ENCODE data around the gene PARN. TPM values are rescaled to one million over a fixed set of nuclear protein-coding genes. Genes with fewer than 3 reads are reported as not detected.

The PARN gene
- polyA plus RNA-seq, 1 experiment: 33.9 TPM

- ChIA-PET POLR2A (no interaction called here), CTCF (interaction anchor here (2.1 kb wide), 1 partner anchor 311 kb away, joined by 6 read pairs; no protein-coding TSS in a partner anchor)
- Histone ChIP-seq H3K27me3 (ENCODE audit: control insufficient read depth, insufficient read depth, low read length) (no peaks in the 10 kb centered on the region), H3K9me3 (ENCODE audit: control insufficient read depth, insufficient read depth, low read length) (no peaks in the 10 kb centered on the region), H3K27ac (ENCODE audit: low read depth, low read length) (no peak overlapping the region), H3K4me3 (ENCODE audit: low read depth, low read length) (no peak overlapping the region)
- TF ChIP-seq, protein P1, sequence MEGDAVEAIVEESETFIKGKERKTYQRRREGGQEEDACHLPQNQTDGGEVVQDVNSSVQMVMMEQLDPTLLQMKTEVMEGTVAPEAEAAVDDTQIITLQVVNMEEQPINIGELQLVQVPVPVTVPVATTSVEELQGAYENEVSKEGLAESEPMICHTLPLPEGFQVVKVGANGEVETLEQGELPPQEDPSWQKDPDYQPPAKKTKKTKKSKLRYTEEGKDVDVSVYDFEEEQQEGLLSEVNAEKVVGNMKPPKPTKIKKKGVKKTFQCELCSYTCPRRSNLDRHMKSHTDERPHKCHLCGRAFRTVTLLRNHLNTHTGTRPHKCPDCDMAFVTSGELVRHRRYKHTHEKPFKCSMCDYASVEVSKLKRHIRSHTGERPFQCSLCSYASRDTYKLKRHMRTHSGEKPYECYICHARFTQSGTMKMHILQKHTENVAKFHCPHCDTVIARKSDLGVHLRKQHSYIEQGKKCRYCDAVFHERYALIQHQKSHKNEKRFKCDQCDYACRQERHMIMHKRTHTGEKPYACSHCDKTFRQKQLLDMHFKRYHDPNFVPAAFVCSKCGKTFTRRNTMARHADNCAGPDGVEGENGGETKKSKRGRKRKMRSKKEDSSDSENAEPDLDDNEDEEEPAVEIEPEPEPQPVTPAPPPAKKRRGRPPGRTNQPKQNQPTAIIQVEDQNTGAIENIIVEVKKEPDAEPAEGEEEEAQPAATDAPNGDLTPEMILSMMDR (IDR thresholded peaks at IDR 0.05; ENCODE audit: low read depth, low read length): no peak
- DNase-seq (ENCODE audit: low read depth, low spot score): no peak
Observed at GRCh38 chr16:14560523-14560922, 69.5 kb downstream of the PARN start.

DNA sequence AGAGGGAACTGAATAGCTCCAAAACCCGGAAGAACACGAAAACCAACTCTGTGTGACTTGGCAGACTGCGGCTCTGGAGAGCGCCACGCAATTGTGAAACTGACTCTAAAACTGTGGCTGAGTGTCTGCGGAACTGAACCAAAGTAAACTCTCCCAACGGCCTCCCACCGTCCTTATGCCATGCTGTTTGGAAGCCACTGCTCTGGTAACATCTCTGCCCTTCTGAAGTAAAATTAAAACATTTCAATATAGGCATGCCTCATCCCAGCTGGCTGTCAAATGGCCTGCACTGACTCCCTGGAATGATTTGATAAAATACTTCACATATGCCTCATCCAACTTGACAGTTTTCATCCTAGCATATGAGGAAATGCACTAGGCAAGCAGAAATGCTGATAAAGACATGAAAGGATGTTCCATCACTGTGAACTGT, 70.2 kb downstream of the PARN start:
- no peak overlapping the region for H3K4me3 ChIP-seq (ENCODE audit: low read depth, low read length)
- no peak for DNase-seq (ENCODE audit: low read depth, low spot score)
- ChIA-PET CTCF (interaction anchor here (0.6 to 2.1 kb wide), 2 partner anchors 300 to 310 kb away, joined by 4 to 6 read pairs; no protein-coding TSS in a partner anchor), POLR2A (no interaction called here)
- no peaks in the 10 kb centered on the region for H3K27me3 ChIP-seq (ENCODE audit: control insufficient read depth, insufficient read depth, low read length)
- H3K27ac ChIP-seq (ENCODE audit: low read depth, low read length): no peak overlapping the region
- TF ChIP-seq, protein P1 (IDR thresholded peaks at IDR 0.05; ENCODE audit: low read depth, low read length): no peak
- H3K9me3 ChIP-seq (ENCODE audit: control insufficient read depth, insufficient read depth, low read length): no peaks in the 10 kb centered on the region

- Histone ChIP-seq H3K27ac (ENCODE audit: low read depth, low read length) (no peak overlapping the region), H3K4me3 (ENCODE audit: low read depth, low read length) (no peak overlapping the region), H3K27me3 (ENCODE audit: control insufficient read depth, insufficient read depth, low read length) (no peaks in the 10 kb centered on the region), H3K9me3 (ENCODE audit: control insufficient read depth, insufficient read depth, low read length) (no peaks in the 10 kb centered on the region)
- DNase-seq (ENCODE audit: low read depth, low spot score): no peak
- TF ChIP-seq, protein P1 (IDR thresholded peaks at IDR 0.05; ENCODE audit: low read depth, low read length): no peak
- ChIA-PET POLR2A (no interaction called here), CTCF (interaction anchor here (0.9 to 1.5 kb wide), 2 partner anchors 630 to 634 kb away, joined by 3 to 4 read pairs; partner anchors contain the start of gene ERCC4)
Observed at GRCh38 chr16:14553447-14553846, 76.6 kb downstream of the PARN start.

GRCh38 chr16:14549789-14550153, 80.3 kb downstream of the PARN start:
- TF ChIP-seq, protein P1 (IDR thresholded peaks at IDR 0.05; ENCODE audit: low read depth, low read length): no peak
- no peak for DNase-seq (ENCODE audit: low read depth, low spot score)
- ChIA-PET CTCF (interaction anchor here (0.6 kb wide), 1 partner anchor 474 kb away, joined by 4 read pairs; no protein-coding TSS in a partner anchor), POLR2A (no interaction called here)
- Histone ChIP-seq H3K9me3 (ENCODE audit: control insufficient read depth, insufficient read depth, low read length) (no peaks in the 10 kb centered on the region), H3K4me3 (ENCODE audit: low read depth, low read length) (no peak overlapping the region), H3K27me3 (ENCODE audit: control insufficient read depth, insufficient read depth, low read length) (no peaks in the 10 kb centered on the region), H3K27ac (ENCODE audit: low read depth, low read length) (no peak overlapping the region)

DNA sequence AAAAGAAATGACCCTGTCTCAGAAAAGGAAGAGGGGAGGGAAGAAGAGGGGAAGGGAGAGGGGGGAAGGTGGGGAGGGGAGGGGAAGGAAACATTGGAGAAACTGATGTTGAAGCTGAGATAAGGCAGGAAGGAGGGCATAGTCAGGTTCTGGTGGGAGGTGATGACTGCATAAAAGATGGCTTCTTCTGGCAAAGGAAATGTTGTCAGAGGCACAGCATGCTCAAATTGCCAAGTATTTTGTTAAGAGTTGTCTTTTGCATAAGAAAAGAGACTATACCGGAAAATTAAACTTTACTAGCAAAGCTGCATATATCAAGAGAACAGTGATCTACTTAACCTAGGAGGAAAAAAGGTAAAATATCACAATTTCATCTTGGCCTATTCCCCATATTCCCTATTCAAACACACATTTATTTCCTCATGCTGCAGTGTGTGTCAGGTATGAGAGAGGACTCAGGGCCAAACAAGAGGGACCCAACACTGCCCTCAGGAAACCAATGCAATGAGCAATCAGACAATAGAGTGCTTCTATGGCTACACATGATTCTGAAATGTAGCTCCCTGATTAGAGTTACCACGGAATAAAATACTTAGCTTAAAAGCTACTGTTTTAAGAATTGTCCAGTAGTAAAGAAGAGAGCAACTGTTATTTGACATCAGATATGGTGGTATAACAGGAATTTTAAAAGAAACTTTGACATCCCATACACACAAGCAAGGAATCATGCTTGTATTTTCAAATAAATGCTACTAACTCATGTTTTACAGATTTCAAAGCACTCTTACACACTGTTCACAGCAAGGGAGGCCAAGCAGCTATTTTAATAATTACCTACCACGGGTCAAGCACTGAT, 80.9 kb downstream of the PARN start:
- ChIA-PET CTCF (no interaction called here), POLR2A (no interaction called here)
- no peak for DNase-seq (ENCODE audit: low read depth, low spot score)
- no peak overlapping the region for H3K4me3 ChIP-seq (ENCODE audit: low read depth, low read length)
- no peaks in the 10 kb centered on the region for H3K27me3 ChIP-seq (ENCODE audit: control insufficient read depth, insufficient read depth, low read length)
- TF ChIP-seq, protein P1 (IDR thresholded peaks at IDR 0.05; ENCODE audit: low read depth, low read length): no peak
- no peak overlapping the region for H3K27ac ChIP-seq (ENCODE audit: low read depth, low read length)
- no peaks in the 10 kb centered on the region for H3K9me3 ChIP-seq (ENCODE audit: control insufficient read depth, insufficient read depth, low read length)

Data from AG04450 (cell line).